OCI-LY1 (cell line): ENCODE results near the gene IRF1.

ENCODE experiments used
- H2AFZ ChIP-seq: fragments of 200-600 bp; sonication (generic), shearing (Covaris generic); 2 replicates; pipeline ENCODE4 v1.6.0; 2014; ENCODE audit warnings: antibody characterized with exemption, mild to moderate bottlenecking, low read length
- H3F3A ChIP-seq: fragments of 200-600 bp; sonication (generic), shearing (Covaris generic); 2 replicates; pipeline ENCODE4 v1.6.0; 2014; ENCODE audit warnings: mild to moderate bottlenecking, antibody characterized with exemption, low read length, moderate library complexity; ENCODE audit not compliant: insufficient read depth
- H3K27ac ChIP-seq: fragments of 200-600 bp; sonication (generic); 2 replicates; pipeline ENCODE4 v1.5.1; 2014; ENCODE audit warnings: low read length, mixed run types, mild to moderate bottlenecking, low read depth; ENCODE audit not compliant: poor library complexity, severe bottlenecking
- H3K27me3 ChIP-seq: fragments of 200-600 bp; sonication (generic); 2 replicates; pipeline ENCODE4 v1.6.0; 2014; ENCODE audit warnings: antibody characterized with exemption, mild to moderate bottlenecking, low read length, moderate library complexity; ENCODE audit not compliant: insufficient read depth
- H3K36me3 ChIP-seq: fragments of 200-600 bp; sonication (generic); 2 replicates; pipeline ENCODE4 v1.6.1; 2014; ENCODE audit warnings: mild to moderate bottlenecking, antibody characterized with exemption, low read length, moderate library complexity, mixed read lengths; ENCODE audit not compliant: insufficient read depth
- H3K4me1 ChIP-seq: fragments of 200-600 bp; sonication (generic); 2 replicates; pipeline ENCODE4 v1.5.1; 2014; ENCODE audit warnings: mild to moderate bottlenecking, low read length, moderate library complexity; ENCODE audit not compliant: insufficient read depth, severe bottlenecking
- H3K4me2 ChIP-seq: fragments of 200-600 bp; sonication (generic), shearing (Covaris generic); 2 replicates; pipeline ENCODE4 v1.6.1; 2014; ENCODE audit warnings: low read length
- H3K4me3 ChIP-seq: fragments of 200-600 bp; sonication (generic); 2 replicates; pipeline ENCODE4 v1.5.1; 2014; ENCODE audit warnings: low read length, low read depth, mild to moderate bottlenecking, mixed read lengths; ENCODE audit not compliant: poor library complexity, severe bottlenecking
- H3K79me2 ChIP-seq: fragments of 200-600 bp; shearing (Covaris generic); 2 replicates; pipeline ENCODE4 v1.6.1; 2016; ENCODE audit warnings: mixed run types, low read length, mixed read lengths; ENCODE audit not compliant: insufficient read depth
- H3K9ac ChIP-seq: fragments of 200-600 bp; sonication (generic), shearing (Covaris generic); 2 replicates; pipeline ENCODE4 v1.6.1; 2014; ENCODE audit warnings: mild to moderate bottlenecking, low read length, mixed read lengths
- H3K9me2 ChIP-seq: fragments of 200-600 bp; sonication (generic), shearing (Covaris generic); 2 replicates; pipeline ENCODE4 v1.6.1; 2014; ENCODE audit warnings: low read depth, mild to moderate bottlenecking, low read length, mixed read lengths
- H3K9me3 ChIP-seq: fragments of 200-600 bp; shearing (Covaris generic); 2 replicates; pipeline ENCODE4 v1.6.1; 2014; ENCODE audit warnings: low read length, mixed read lengths
- H4K20me1 ChIP-seq: fragments of 200-600 bp; sonication (generic), shearing (Covaris generic); 2 replicates; pipeline ENCODE4 v1.6.0; 2016; ENCODE audit warnings: mild to moderate bottlenecking, low read length; ENCODE audit not compliant: insufficient read depth
- EZH2 ChIP-seq: fragments of 200-600 bp; sonication (generic), shearing (Covaris generic); IDR thresholded peaks from 2 replicates; pipeline ENCODE4 v1.8.0; 2017; ENCODE audit warnings: borderline replicate concordance, mixed run types, mild to moderate bottlenecking, antibody characterized with exemption, low read length, moderate library complexity, mixed read lengths
- TF ChIP-seq, protein P1 (sequence below): fragments of 200-600 bp; sonication (generic), shearing (Covaris generic); IDR thresholded peaks from 2 replicates; pipeline ENCODE4 v1.5.1; 2017; ENCODE audit warnings: mild to moderate bottlenecking, antibody characterized with exemption, low read length, moderate library complexity, mixed read lengths

Gene IRF1

DNA sequence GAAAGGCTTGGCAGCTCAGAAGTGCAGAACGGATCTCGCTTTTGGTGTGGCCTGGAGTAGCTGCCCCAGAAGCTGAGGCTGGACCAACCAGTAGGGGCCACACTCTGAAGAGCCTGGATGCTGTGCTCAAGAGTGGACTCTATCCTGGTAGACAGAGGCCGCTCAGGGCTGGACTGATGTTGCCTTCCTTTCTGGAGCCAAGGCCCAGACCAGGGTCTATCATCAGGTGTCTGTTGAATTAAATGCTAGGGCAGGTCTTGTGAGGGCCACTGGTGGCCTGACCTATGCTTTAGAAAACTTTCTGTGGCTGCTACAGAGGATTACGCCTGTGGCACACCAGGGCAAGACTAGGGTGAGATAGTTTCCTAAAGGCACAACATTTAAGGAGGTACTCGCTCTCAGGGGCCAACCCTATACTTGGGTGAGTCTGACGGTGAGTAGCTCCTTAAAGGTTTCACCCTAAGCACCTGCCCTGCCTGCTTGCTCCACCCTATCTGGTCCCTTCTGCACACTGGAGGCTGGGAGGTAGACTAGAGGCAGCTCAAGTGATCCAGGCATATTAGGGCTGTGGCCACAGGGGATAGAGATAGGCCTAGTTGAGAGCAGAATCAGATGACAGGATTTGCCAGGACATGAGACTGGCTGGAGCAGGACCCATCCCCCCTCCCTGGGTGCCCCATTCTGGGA, 9.8 kb upstream of the IRF1 start:
- peaks cover 13% of the 10 kb centered on the region for H3K4me1 ChIP-seq
- H3K27ac ChIP-seq = no peak overlapping the region
- no peak overlapping the region for H3K4me2 ChIP-seq
- H3K36me3 ChIP-seq = no peaks in the 10 kb centered on the region
- no peak overlapping the region for H3K9ac ChIP-seq
- no peaks in the 10 kb centered on the region for H3K9me3 ChIP-seq
- peaks cover 6% of the 10 kb centered on the region; the same call in 1 of the 2 replicates for H3F3A ChIP-seq
- no peaks in the 10 kb centered on the region for H3K79me2 ChIP-seq
- no peak overlapping the region for H3K4me3 ChIP-seq
- H4K20me1 ChIP-seq = no peaks in the 10 kb centered on the region
- no peak overlapping the region for H2AFZ ChIP-seq
- H3K27me3 ChIP-seq = no peaks in the 10 kb centered on the region
- no peak for TF ChIP-seq EZH2
- TF ChIP-seq, protein P1, sequence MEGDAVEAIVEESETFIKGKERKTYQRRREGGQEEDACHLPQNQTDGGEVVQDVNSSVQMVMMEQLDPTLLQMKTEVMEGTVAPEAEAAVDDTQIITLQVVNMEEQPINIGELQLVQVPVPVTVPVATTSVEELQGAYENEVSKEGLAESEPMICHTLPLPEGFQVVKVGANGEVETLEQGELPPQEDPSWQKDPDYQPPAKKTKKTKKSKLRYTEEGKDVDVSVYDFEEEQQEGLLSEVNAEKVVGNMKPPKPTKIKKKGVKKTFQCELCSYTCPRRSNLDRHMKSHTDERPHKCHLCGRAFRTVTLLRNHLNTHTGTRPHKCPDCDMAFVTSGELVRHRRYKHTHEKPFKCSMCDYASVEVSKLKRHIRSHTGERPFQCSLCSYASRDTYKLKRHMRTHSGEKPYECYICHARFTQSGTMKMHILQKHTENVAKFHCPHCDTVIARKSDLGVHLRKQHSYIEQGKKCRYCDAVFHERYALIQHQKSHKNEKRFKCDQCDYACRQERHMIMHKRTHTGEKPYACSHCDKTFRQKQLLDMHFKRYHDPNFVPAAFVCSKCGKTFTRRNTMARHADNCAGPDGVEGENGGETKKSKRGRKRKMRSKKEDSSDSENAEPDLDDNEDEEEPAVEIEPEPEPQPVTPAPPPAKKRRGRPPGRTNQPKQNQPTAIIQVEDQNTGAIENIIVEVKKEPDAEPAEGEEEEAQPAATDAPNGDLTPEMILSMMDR = no peak
- no peaks in the 10 kb centered on the region for H3K9me2 ChIP-seq

DNA sequence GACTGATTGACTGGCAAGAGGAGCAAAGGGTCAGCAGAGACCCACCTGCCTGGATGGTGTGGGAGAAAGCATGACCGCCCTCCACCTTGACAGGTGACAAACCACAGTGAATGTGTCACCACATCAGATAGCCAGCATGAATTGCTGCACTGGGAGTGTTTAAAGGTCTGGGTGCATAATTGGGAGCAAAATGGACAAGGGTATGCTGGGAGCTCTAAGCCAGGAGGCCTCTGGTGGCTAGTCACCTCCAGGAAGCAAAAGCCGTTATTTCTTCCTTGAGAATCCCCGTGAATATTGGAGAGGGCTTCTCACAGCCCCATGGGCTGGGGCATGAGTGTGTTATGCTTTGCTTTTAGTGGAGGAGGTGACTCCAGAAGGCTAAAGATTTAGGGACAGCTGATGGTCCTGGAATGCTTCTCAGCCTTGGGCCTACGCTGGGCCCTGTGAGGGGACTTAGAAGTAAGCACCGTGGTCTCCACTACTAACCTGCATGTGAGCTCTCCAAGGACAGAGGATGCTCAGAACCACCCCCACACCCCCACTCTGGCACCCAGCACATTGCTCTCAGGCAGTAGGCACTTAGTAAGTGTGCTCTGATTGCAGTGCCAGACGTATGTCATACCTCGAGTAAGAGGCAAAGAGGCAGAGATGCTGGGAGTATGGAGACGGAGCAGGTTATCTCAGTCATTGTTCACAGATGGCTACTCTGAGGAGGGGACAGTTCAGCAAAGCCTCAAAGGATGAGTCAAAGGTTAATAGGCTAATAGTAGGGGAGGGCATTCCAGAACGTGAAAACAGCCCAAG, 9.1 kb upstream of the IRF1 start:
- Histone ChIP-seq H4K20me1 (no peaks in the 10 kb centered on the region), H3K36me3 (no peaks in the 10 kb centered on the region), H2AFZ (no peak overlapping the region), H3K27ac (no peak overlapping the region), H3K27me3 (no peaks in the 10 kb centered on the region), H3K79me2 (no peaks in the 10 kb centered on the region), H3K9me2 (no peaks in the 10 kb centered on the region), H3K4me1 (peaks cover 20% of the 10 kb centered on the region), H3K9me3 (no peaks in the 10 kb centered on the region), H3K4me3 (no peak overlapping the region), H3F3A (peaks cover 6% of the 10 kb centered on the region; the same call in 1 of the 2 replicates), H3K9ac (no peak overlapping the region), H3K4me2 (no peak overlapping the region)
- no peak for TF ChIP-seq EZH2
- TF ChIP-seq, protein P1 = no peak

DNA sequence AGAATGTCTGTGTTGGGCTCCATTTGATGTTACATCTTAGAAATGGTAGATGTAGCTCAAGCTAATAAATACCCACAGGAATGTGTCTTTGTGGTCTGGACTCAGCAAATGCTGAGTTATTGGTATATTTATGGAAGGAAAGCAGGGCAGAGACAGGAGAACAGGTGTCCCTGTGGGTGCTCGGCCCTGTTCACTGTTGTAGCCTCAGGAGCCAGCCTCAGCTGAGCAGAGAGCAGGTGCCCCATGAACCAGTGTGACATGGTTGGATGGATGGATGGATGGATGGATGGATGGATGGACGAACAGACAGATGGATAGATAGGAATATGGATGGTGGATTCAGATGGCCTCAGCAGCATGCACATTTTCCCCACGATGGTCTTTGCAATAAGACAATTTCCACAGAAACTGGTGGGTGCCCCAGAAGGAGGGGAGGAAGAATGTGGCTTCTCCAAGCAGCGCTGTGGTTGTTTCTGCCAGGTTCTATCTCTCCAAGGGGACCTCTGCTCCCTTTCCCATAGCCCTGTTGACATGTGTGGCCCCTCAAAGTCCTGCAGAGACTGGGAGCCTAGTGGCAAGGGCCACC, 8.2 kb upstream of the IRF1 start:
- Histone ChIP-seq H3K79me2 (no peaks in the 10 kb centered on the region), H4K20me1 (no peaks in the 10 kb centered on the region), H3K9me2 (no peaks in the 10 kb centered on the region), H3K36me3 (no peaks in the 10 kb centered on the region), H3K27me3 (no peaks in the 10 kb centered on the region), H3K9ac (no peak overlapping the region), H3K4me1 (peaks cover 23% of the 10 kb centered on the region), H2AFZ (no peak overlapping the region), H3K4me2 (no peak overlapping the region), H3K27ac (no peak overlapping the region), H3K4me3 (no peak overlapping the region), H3F3A (peaks cover 6% of the 10 kb centered on the region; the same call in 1 of the 2 replicates), H3K9me3 (no peaks in the 10 kb centered on the region)
- TF ChIP-seq, protein P1 = no peak
- no peak for TF ChIP-seq EZH2
